ENCODE data around the gene PROM1. TPM values are rescaled to one million over a fixed set of nuclear protein-coding genes. Genes with fewer than 3 reads are reported as not detected.

PROM1 gene
- total and polyA plus RNA-seq, 2 experiments from 2014 or later: 36.6 to 66.6 TPM

DNA sequence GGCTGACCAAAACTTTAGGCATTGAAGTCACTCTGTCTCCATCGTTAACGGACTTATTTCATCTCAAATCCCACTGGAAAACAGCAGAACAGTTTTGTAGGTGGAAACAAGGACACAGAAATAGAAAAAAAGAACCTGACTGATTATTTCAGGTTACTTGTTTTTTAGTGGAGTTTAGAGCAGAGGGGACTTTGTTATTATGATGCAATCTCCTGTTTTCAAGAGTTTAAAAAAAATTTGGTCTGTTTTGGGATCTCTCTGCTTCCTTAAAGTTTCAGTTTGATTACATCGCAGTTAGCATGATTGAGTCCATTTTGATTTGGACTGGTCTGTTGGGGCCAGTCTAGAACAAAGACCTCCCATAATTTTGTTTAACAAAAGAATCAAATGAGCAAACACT lies 13.6 kb downstream of the PROM1 start:
- 0 out of 2 replicates have a peak overlapping the region, but pooled peaks have one; percentile 58 for H3K4me2 ChIP-seq
- peak overlapping the region; percentile 33; the same call in 1 of the 2 replicates for H3K27ac ChIP-seq (ENCODE audit: low read depth)
- peaks cover 3% of the 10 kb centered on the region; the same call in 1 of the 2 replicates for H3K36me3 ChIP-seq (ENCODE audit: insufficient read depth)
- H3K4me1 Mint-ChIP-seq: peaks cover 63% of the 10 kb centered on the region
- no peaks in the 10 kb centered on the region; the same call in 2 of the 3 replicates for H3K9me3 Mint-ChIP-seq
- H3K27me3 ChIP-seq (ENCODE audit: insufficient read depth): no peaks in the 10 kb centered on the region
- H4K20me1 ChIP-seq (replicated peaks; ENCODE audit: insufficient read depth): no peaks in the 10 kb centered on the region; the same call in none of the 2 replicates
- H3F3A ChIP-seq (replicated peaks; ENCODE audit: low read depth): no peaks in the 10 kb centered on the region
- H3K4me3 ChIP-seq: no peak overlapping the region
- peaks cover 39% of the 10 kb centered on the region for H3K4me1 ChIP-seq (ENCODE audit: insufficient read depth)
- no peaks in the 10 kb centered on the region for H3K27me3 Mint-ChIP-seq (ENCODE audit: insufficient read depth, low read depth, poor library complexity)
- H3K79me2 ChIP-seq (replicated peaks; ENCODE audit: insufficient read depth): peaks cover 91% of the 10 kb centered on the region
- DNase-seq (ENCODE audit: low spot score): no peak
- H3K27ac Mint-ChIP-seq: peak overlapping the region; percentile 33
- peaks cover 2% of the 10 kb centered on the region; the same call in 1 of the 2 replicates for H3K9me2 ChIP-seq (ENCODE audit: insufficient read depth)
- ATAC-seq: no peak
- peaks cover 68% of the 10 kb centered on the region for H3K36me3 Mint-ChIP-seq (ENCODE audit: low read depth)
- H3K4me3 Mint-ChIP-seq: no peak overlapping the region
- TF ChIP-seq EZH2phosphoT487 (IDR thresholded peaks at IDR 0.05; ENCODE audit: unreplicated experiment): no peak
- TF ChIP-seq ZNF331 (CRISPR knock-in tag; IDR thresholded peaks at IDR 0.05; ENCODE audit: low read depth): no peak
- TF ChIP-seq, protein P1, sequence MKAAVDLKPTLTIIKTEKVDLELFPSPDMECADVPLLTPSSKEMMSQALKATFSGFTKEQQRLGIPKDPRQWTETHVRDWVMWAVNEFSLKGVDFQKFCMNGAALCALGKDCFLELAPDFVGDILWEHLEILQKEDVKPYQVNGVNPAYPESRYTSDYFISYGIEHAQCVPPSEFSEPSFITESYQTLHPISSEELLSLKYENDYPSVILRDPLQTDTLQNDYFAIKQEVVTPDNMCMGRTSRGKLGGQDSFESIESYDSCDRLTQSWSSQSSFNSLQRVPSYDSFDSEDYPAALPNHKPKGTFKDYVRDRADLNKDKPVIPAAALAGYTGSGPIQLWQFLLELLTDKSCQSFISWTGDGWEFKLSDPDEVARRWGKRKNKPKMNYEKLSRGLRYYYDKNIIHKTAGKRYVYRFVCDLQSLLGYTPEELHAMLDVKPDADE (IDR thresholded peaks at IDR 0.05): no peak
- no peak overlapping the region for H2AFZ ChIP-seq

DNA sequence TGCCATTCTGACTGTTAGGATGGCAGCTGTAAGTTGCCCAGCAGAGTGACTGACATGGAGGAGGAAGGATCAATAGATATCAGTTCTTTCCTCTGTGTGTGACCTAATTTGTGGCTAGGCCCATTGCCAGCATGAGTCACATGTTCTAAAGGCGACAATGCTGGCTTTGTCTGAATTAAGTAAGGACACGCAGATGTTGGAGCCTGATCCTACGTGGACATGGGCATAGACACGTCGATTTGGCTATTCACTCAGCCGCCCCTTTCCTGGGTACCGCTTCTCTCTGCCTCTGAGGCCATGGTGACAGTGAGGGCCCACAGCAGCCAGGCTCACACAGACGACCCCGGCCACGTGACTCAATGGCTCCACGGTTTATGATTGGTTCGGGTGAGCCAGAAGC lies 16.3 kb downstream of the PROM1 start:
- H3K4me1 Mint-ChIP-seq: peaks cover 51% of the 10 kb centered on the region
- TF ChIP-seq EZH2phosphoT487 (IDR thresholded peaks at IDR 0.05; ENCODE audit: unreplicated experiment) (no peak), ZNF114 (CRISPR knock-in tag; IDR thresholded peaks at IDR 0.05) (no peak), EZH2 (IDR thresholded peaks at IDR 0.05; ENCODE audit: low read depth, unreplicated experiment) (no peak), ZNF331 (CRISPR knock-in tag; IDR thresholded peaks at IDR 0.05; ENCODE audit: low read depth) (no peak), CREB1 (CRISPR knock-in tag; IDR thresholded peaks at IDR 0.05; ENCODE audit: low read depth) (no peak), NANOG (IDR thresholded peaks at IDR 0.05; ENCODE audit: borderline replicate concordance) (no peak), POLR2AphosphoS5 (IDR thresholded peaks at IDR 0.05; ENCODE audit: low read depth) (no peak)
- TF ChIP-seq, protein P2, sequence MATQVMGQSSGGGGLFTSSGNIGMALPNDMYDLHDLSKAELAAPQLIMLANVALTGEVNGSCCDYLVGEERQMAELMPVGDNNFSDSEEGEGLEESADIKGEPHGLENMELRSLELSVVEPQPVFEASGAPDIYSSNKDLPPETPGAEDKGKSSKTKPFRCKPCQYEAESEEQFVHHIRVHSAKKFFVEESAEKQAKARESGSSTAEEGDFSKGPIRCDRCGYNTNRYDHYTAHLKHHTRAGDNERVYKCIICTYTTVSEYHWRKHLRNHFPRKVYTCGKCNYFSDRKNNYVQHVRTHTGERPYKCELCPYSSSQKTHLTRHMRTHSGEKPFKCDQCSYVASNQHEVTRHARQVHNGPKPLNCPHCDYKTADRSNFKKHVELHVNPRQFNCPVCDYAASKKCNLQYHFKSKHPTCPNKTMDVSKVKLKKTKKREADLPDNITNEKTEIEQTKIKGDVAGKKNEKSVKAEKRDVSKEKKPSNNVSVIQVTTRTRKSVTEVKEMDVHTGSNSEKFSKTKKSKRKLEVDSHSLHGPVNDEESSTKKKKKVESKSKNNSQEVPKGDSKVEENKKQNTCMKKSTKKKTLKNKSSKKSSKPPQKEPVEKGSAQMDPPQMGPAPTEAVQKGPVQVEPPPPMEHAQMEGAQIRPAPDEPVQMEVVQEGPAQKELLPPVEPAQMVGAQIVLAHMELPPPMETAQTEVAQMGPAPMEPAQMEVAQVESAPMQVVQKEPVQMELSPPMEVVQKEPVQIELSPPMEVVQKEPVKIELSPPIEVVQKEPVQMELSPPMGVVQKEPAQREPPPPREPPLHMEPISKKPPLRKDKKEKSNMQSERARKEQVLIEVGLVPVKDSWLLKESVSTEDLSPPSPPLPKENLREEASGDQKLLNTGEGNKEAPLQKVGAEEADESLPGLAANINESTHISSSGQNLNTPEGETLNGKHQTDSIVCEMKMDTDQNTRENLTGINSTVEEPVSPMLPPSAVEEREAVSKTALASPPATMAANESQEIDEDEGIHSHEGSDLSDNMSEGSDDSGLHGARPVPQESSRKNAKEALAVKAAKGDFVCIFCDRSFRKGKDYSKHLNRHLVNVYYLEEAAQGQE (IDR thresholded peaks at IDR 0.05; ENCODE audit: unreplicated experiment): no peak
- TF ChIP-seq, protein P1 (IDR thresholded peaks at IDR 0.05): no peak
- TF ChIP-seq, protein P3, sequence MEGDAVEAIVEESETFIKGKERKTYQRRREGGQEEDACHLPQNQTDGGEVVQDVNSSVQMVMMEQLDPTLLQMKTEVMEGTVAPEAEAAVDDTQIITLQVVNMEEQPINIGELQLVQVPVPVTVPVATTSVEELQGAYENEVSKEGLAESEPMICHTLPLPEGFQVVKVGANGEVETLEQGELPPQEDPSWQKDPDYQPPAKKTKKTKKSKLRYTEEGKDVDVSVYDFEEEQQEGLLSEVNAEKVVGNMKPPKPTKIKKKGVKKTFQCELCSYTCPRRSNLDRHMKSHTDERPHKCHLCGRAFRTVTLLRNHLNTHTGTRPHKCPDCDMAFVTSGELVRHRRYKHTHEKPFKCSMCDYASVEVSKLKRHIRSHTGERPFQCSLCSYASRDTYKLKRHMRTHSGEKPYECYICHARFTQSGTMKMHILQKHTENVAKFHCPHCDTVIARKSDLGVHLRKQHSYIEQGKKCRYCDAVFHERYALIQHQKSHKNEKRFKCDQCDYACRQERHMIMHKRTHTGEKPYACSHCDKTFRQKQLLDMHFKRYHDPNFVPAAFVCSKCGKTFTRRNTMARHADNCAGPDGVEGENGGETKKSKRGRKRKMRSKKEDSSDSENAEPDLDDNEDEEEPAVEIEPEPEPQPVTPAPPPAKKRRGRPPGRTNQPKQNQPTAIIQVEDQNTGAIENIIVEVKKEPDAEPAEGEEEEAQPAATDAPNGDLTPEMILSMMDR (conservative IDR thresholded peaks at IDR 0.05; ENCODE audit: low read depth in 2 of 2): no peak

More for the DNA sequence above, 16.3 kb downstream of the PROM1 start:
- Histone ChIP-seq H4K20me1 (replicated peaks; ENCODE audit: insufficient read depth) (peaks cover 8% of the 10 kb centered on the region), H2AFZ (no peak overlapping the region), H3K27ac (ENCODE audit: low read depth) (no peak overlapping the region), H3K4me3 (no peak overlapping the region), H3K27me3 (ENCODE audit: insufficient read depth) (no peaks in the 10 kb centered on the region), H3F3A (replicated peaks; ENCODE audit: low read depth) (no peaks in the 10 kb centered on the region), H3K9me2 (ENCODE audit: insufficient read depth) (peaks cover 2% of the 10 kb centered on the region; the same call in 1 of the 2 replicates), H3K4me2 (no peak overlapping the region), H3K79me2 (replicated peaks; ENCODE audit: insufficient read depth) (peaks cover 100% of the 10 kb centered on the region), H3K36me3 (ENCODE audit: insufficient read depth) (0 out of 2 replicates have a peak, but pooled peaks cover 3% of the 10 kb centered on the region), H3K4me1 (ENCODE audit: insufficient read depth) (peaks cover 38% of the 10 kb centered on the region)
- peaks cover 69% of the 10 kb centered on the region for H3K36me3 Mint-ChIP-seq (ENCODE audit: low read depth)
- ATAC-seq (no peak), DNase-seq (ENCODE audit: low spot score) (no peak)
- H3K27me3 Mint-ChIP-seq (ENCODE audit: insufficient read depth, low read depth, poor library complexity): no peaks in the 10 kb centered on the region
- H3K27ac Mint-ChIP-seq: peak overlapping the region; percentile 33; the same call in 1 of the 2 replicates
- no peak overlapping the region for H3K4me3 Mint-ChIP-seq
- H3K9me3 Mint-ChIP-seq: no peaks in the 10 kb centered on the region; the same call in 2 of the 3 replicates
